HEK293 (cell line): ENCODE measurements around the gene GOLT1A.

Experiments
- CTCF ChIA-PET: fragments of 350-600 bp; formaldehyde crosslinking; extraction: SDS; loops from one replicate; lab custom pipeline; 2021; ENCODE audit warnings: antibody characterized with exemption; lab: Yijun Ruan, JAX
- POLR2A ChIA-PET: fragments of 300-600 bp; formaldehyde crosslinking; extraction: SDS; loops from one replicate; lab custom pipeline; 2020; ENCODE audit warnings: antibody characterized with exemption, inconsistent platforms; lab: Yijun Ruan, JAX
- H3K27ac ChIP-seq: fragments of 200-500 bp; sonication (Bioruptor generic); 2 replicates; pipeline ENCODE4 v1.5.1; 2014; ENCODE audit warnings: low read depth, low read length, control low read depth, inconsistent platforms; ENCODE audit errors: extremely low read depth
- H3K36me3 ChIP-seq, 2 experiments: fragments of 200-500 bp in 1 of 2; sonication (Bioruptor generic) in 1 of 2; 1 replicate in 1 of 2; 2 replicates in 1 of 2; pipeline ENCODE4 v1.5.1; 2014 to 2017; ENCODE audit warnings: inconsistent platforms in 2 of 2, low read length in 2 of 2; ENCODE audit not compliant: control insufficient read depth in 2 of 2, insufficient read depth in 1 of 2
- H3K4me1 ChIP-seq: fragments of 200-500 bp; sonication (Bioruptor generic); 2 replicates; pipeline ENCODE4 v1.5.1; 2014; ENCODE audit warnings: mild to moderate bottlenecking, low read length, inconsistent platforms; ENCODE audit not compliant: control insufficient read depth, insufficient read depth
- H3K4me3 ChIP-seq: 2 replicates; pipeline ENCODE4 v1.5.1; 2011; ENCODE audit warnings: low read depth, mild to moderate bottlenecking, control low read depth, low read length, moderate library complexity
- H3K9me3 ChIP-seq: fragments of 200-500 bp; sonication (Bioruptor generic); 2 replicates; pipeline ENCODE4 v1.5.1; 2014; ENCODE audit warnings: low read depth, low read length, inconsistent platforms; ENCODE audit not compliant: control insufficient read depth, insufficient read depth
- KLF10 ChIP-seq: fragments of 450-650 bp; IDR thresholded peaks from 2 replicates; pipeline ENCODE4 v1.5.1; 2018; ENCODE audit warnings: missing biosample characterization, mild to moderate bottlenecking, missing genetic modification characterization
- PRDM2 ChIP-seq: fragments of 450-650 bp; formaldehyde crosslinking; IDR thresholded peaks from 2 replicates; pipeline ENCODE4 v1.5.1; 2016; ENCODE audit warnings: missing biosample characterization, missing genetic modification characterization, borderline replicate concordance
- WT1 ChIP-seq: fragments of 450-650 bp; formaldehyde crosslinking; IDR thresholded peaks from 2 replicates; pipeline ENCODE4 v1.5.1; 2016; ENCODE audit warnings: missing biosample characterization, missing genetic modification characterization
- YY1 ChIP-seq: fragments of 450-650 bp; formaldehyde crosslinking; IDR thresholded peaks from 2 replicates; pipeline ENCODE4 v1.5.1; 2018; ENCODE audit warnings: missing biosample characterization, missing genetic modification characterization
- ZBTB49 ChIP-seq: fragments of 450-650 bp; formaldehyde crosslinking; IDR thresholded peaks from 2 replicates; pipeline ENCODE4 v1.5.1; 2016; ENCODE audit warnings: missing biosample characterization, missing genetic modification characterization, low read depth
- ZFP41 ChIP-seq: fragments of 450-650 bp; formaldehyde crosslinking; IDR thresholded peaks from 2 replicates; pipeline ENCODE4 v1.5.1; 2016; ENCODE audit warnings: missing biosample characterization, missing genetic modification characterization, borderline replicate concordance
- ZNF302 ChIP-seq: fragments of 450-650 bp; formaldehyde crosslinking; IDR thresholded peaks from 2 replicates; pipeline ENCODE4 v1.5.1; 2016; ENCODE audit warnings: missing biosample characterization, missing genetic modification characterization, low read depth
- ZNF335 ChIP-seq: fragments of 450-650 bp; formaldehyde crosslinking; conservative IDR thresholded peaks from 2 replicates; pipeline ENCODE4 v1.5.1; 2016; ENCODE audit warnings: missing biosample characterization, missing genetic modification characterization
- ZNF341 ChIP-seq: fragments of 450-650 bp; formaldehyde crosslinking; IDR thresholded peaks from 2 replicates; pipeline ENCODE4; 2016; ENCODE audit warnings: low read depth, missing biosample characterization, missing genetic modification characterization
- ZNF350 ChIP-seq: fragments of 450-650 bp; formaldehyde crosslinking; IDR thresholded peaks from 2 replicates; pipeline ENCODE4 v1.5.0; 2017; ENCODE audit warnings: missing biosample characterization, mild to moderate bottlenecking, missing genetic modification characterization
- ZNF501 ChIP-seq: fragments of 450-650 bp; formaldehyde crosslinking; IDR thresholded peaks from 2 replicates; pipeline ENCODE4 v1.5.1; 2016; ENCODE audit warnings: missing biosample characterization, missing genetic modification characterization
- ZNF529 ChIP-seq: fragments of 450-650 bp; formaldehyde crosslinking; IDR thresholded peaks from 2 replicates; pipeline ENCODE4 v1.5.1; 2017; ENCODE audit warnings: missing genetic modification characterization, missing biosample characterization; ENCODE audit not compliant: insufficient replicate concordance
- ZNF549 ChIP-seq: fragments of 450-650 bp; IDR thresholded peaks from 2 replicates; pipeline ENCODE4 v1.5.1; 2018; ENCODE audit warnings: missing biosample characterization, missing genetic modification characterization, mild to moderate bottlenecking, inconsistent platforms, moderate library complexity
- ZNF580 ChIP-seq: fragments of 450-650 bp; formaldehyde crosslinking; IDR thresholded peaks from 2 replicates; pipeline ENCODE4 v1.5.1; 2016; ENCODE audit warnings: missing biosample characterization, missing genetic modification characterization
- ZNF600 ChIP-seq: fragments of 450-650 bp; formaldehyde crosslinking; IDR thresholded peaks from 2 replicates; pipeline ENCODE4 v1.5.1; 2016; ENCODE audit warnings: missing biosample characterization, missing genetic modification characterization
- ZNF670 ChIP-seq: fragments of 450-650 bp; formaldehyde crosslinking; IDR thresholded peaks from 2 replicates; pipeline ENCODE4 v1.5.1; 2016; ENCODE audit warnings: missing biosample characterization, missing genetic modification characterization, low read depth
- ZSCAN16 ChIP-seq: fragments of 450-650 bp; formaldehyde crosslinking; IDR thresholded peaks from 2 replicates; pipeline ENCODE4 v1.5.1; 2016; ENCODE audit warnings: missing biosample characterization, missing genetic modification characterization
- ZSCAN18 ChIP-seq: fragments of 450-650 bp; formaldehyde crosslinking; IDR thresholded peaks from 2 replicates; pipeline ENCODE4 v1.5.1; 2016; ENCODE audit warnings: missing biosample characterization, missing genetic modification characterization

The GOLT1A gene

GRCh38 chr1:204176049-204176448 lies 37.7 kb downstream of the GOLT1A start:
- no peak overlapping the region for H3K4me3 ChIP-seq
- H3K27ac ChIP-seq = no peak overlapping the region
- H3K9me3 ChIP-seq = no peaks in the 10 kb centered on the region
- no peaks in the 10 kb centered on the region for H3K36me3 ChIP-seq
- ChIA-PET POLR2A (no interaction called here), CTCF (interaction anchor here (1.0 to 6.8 kb wide), 4 partner anchors 13 to 188 kb away, joined by 3 to 43 read pairs (median 8); no protein-coding TSS in a partner anchor)
- H3K4me1 ChIP-seq = no peaks in the 10 kb centered on the region
- TF ChIP-seq WT1 (no peak), ZNF529 (tag by site-specific recombination) (no peak), ZNF670 (tag by site-specific recombination) (no peak), YY1 (tag by site-specific recombination) (no peak), ZFP41 (tag by site-specific recombination) (no peak), ZNF302 (tag by site-specific recombination) (no peak), ZNF501 (tag by site-specific recombination) (no peak), ZNF580 (tag by site-specific recombination) (no peak), ZNF549 (tag by site-specific recombination) (no peak), ZSCAN18 (tag by site-specific recombination) (no peak), PRDM2 (tag by site-specific recombination) (no peak), ZNF350 (no peak), ZBTB49 (tag by site-specific recombination) (no peak), ZNF600 (tag by site-specific recombination) (no peak), KLF10 (tag by site-specific recombination) (no peak), ZNF335 (tag by site-specific recombination) (no peak), ZNF341 (tag by site-specific recombination) (no peak), ZSCAN16 (tag by site-specific recombination) (no peak)
